ENCODE data around the gene TSFM. TPM values are rescaled to one million over a fixed set of nuclear protein-coding genes. Genes with fewer than 3 reads are reported as not detected.

The TSFM gene
- total and polyA plus RNA-seq, 2 donors (not counting 1 experiment from before 2014, with no cell fraction given) = 15.5 to 16.8 TPM

Other genes starting within 250 kb of the TSFM start
- 101 and 108 TPM in 2 replicates for gene DCTN2, start 235.6 kb upstream of the TSFM start, total RNA-seq
- 211 and 229 TPM in 2 replicates for gene DCTN2, start 235.6 kb upstream of the TSFM start, polyA plus RNA-seq
- gene KIF5A, start 232.7 kb upstream of the TSFM start, total RNA-seq = 0.51 and 1.3 TPM in 2 replicates
- 0.53 and 0.89 TPM in 2 replicates for gene KIF5A, start 232.7 kb upstream of the TSFM start, polyA plus RNA-seq
- 9.0 and 11.9 TPM in 2 replicates for gene PIP4K2C, start 191.6 kb upstream of the TSFM start, total RNA-seq
- gene PIP4K2C, start 191.6 kb upstream of the TSFM start, polyA plus RNA-seq = 24.3 and 25.2 TPM in 2 replicates
- 16.4 and 30.4 TPM in 2 replicates for gene DTX3, start 178.0 kb upstream of the TSFM start, total RNA-seq
- gene DTX3, start 178.0 kb upstream of the TSFM start, polyA plus RNA-seq = 12.1 and 17.3 TPM in 2 replicates
- gene ARHGEF25, start 171.4 kb upstream of the TSFM start, total RNA-seq = 34.4 and 40.0 TPM in 2 replicates
- gene ARHGEF25, start 171.4 kb upstream of the TSFM start, polyA plus RNA-seq = 12.1 and 15.7 TPM in 2 replicates
- gene B4GALNT1, start 149.6 kb upstream of the TSFM start, total RNA-seq = 0.51 and 2.3 TPM in 2 replicates
- gene B4GALNT1, start 149.6 kb upstream of the TSFM start, polyA plus RNA-seq = 1.3 and 3.4 TPM in 2 replicates
- gene OS9, start 88.7 kb upstream of the TSFM start, total RNA-seq = 170 and 260 TPM in 2 replicates
- gene OS9, start 88.7 kb upstream of the TSFM start, polyA plus RNA-seq = 274 and 316 TPM in 2 replicates
- gene AGAP2, start 44.0 kb upstream of the TSFM start, total RNA-seq = under 0.01 and 0.17 TPM in 2 replicates
- 0.02 and 0.05 TPM in 2 replicates for gene AGAP2, start 44.0 kb upstream of the TSFM start, polyA plus RNA-seq
- 55.7 and 99.6 TPM in 2 replicates for gene TSPAN31, start 37.7 kb upstream of the TSFM start, total RNA-seq
- gene TSPAN31, start 37.7 kb upstream of the TSFM start, polyA plus RNA-seq = 42.8 and 53.6 TPM in 2 replicates
- gene CDK4, start 30.5 kb upstream of the TSFM start, total RNA-seq = 183 and 257 TPM in 2 replicates
- 233 and 324 TPM in 2 replicates for gene CDK4, start 30.5 kb upstream of the TSFM start, polyA plus RNA-seq
- 2.6 and 3.8 TPM in 2 replicates for gene MARCHF9, start 27.7 kb upstream of the TSFM start, total RNA-seq
- 4.8 and 5.6 TPM in 2 replicates for gene MARCHF9, start 27.7 kb upstream of the TSFM start, polyA plus RNA-seq
- gene CYP27B1, start 15.7 kb upstream of the TSFM start, total RNA-seq = under 0.01 and 0.17 TPM in 2 replicates
- gene CYP27B1, start 15.7 kb upstream of the TSFM start, polyA plus RNA-seq = 0.26 and 0.29 TPM in 2 replicates
- gene METTL1, start 10.7 kb upstream of the TSFM start, total RNA-seq = 3.5 and 6.4 TPM in 2 replicates
- gene METTL1, start 10.7 kb upstream of the TSFM start, polyA plus RNA-seq = 16.9 and 28.5 TPM in 2 replicates
- gene EEF1AKMT3, start 10.2 kb upstream of the TSFM start, total RNA-seq = 3.9 and 8.9 TPM in 2 replicates
- gene EEF1AKMT3, start 10.2 kb upstream of the TSFM start, polyA plus RNA-seq = 6.7 and 11.9 TPM in 2 replicates
- 2.8 and 7.1 TPM in 2 replicates for gene AVIL, start 35.9 kb downstream of the TSFM start, total RNA-seq
- gene AVIL, start 35.9 kb downstream of the TSFM start, polyA plus RNA-seq = 1.1 and 2.2 TPM in 2 replicates
- 87.8 and 92.0 TPM in 2 replicates for gene CTDSP2, start 63.9 kb downstream of the TSFM start, total RNA-seq
- gene CTDSP2, start 63.9 kb downstream of the TSFM start, polyA plus RNA-seq = 199 and 208 TPM in 2 replicates
- 8.5 and 9.4 TPM in 2 replicates for gene ATP23, start 158.8 kb downstream of the TSFM start, total RNA-seq
- 4.8 and 8.7 TPM in 2 replicates for gene ATP23, start 158.8 kb downstream of the TSFM start, polyA plus RNA-seq

Data from fibroblast of lung (primary cell).